Measurements from ENCODE around the gene ALK.

ALK gene

DNA sequence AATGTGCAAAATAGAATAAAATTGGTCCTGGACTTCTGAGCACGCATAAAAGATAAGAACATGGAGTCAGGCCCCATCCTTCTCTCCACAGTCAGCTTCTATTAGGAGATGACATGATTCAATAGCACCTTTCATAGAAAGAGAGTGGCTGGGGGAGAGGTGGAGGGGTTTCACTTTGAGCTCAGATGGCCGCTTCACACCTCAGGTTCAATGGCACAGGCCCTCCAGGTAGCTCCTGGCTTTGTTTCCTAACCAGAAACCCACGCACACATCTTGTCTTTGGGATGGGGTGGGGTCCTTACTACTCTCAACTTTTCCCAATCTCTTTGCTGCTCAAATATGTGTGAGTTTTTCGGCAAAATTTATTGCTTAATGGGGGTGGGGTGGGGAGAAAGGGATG lies 473.9 kb downstream of the ALK start:
- DNase-seq (ENCODE audit: low read depth): no peak

DNA sequence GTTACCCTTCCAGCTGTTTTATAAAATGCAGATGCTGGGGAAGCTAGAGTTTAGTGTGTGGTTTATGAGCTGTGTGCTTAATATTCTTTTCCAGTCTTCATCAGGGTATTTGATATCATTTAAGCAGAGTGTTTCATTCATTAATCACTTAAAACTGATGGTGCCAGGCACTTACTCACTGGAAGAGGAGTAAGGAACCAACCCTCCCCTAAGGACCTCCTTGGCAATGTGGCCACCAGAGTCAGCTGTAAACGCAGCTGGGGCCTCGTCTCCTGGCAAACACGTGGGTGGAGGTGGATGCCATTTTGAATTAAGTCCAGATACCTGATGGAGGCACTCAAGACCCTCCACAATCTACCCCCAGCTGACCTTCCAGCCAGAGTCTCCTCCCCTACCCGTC lies 474.5 kb downstream of the ALK start:
- DNase-seq (ENCODE audit: low read depth): no peak

DNA sequence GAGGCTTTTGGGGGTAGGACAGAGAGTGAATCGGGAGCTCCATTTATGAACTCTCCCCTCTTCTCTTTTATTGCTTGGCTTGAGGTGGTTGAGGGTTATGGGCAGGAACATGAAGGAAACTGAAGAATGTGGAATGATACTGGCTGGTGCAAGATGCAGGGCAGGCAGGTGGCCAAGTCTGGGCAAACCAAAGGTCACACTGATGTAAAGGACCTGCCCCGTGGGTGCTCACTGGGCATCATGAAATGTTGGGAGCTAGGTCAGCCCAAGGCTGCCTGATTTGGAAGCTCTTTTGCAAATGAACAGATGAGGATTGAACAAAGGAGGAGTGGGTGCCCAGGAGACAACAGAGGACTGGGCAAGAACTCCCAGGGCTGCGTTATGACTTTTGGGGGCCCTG lies 477.2 kb downstream of the ALK start:
- no peak for DNase-seq (ENCODE audit: low read depth)

DNA sequence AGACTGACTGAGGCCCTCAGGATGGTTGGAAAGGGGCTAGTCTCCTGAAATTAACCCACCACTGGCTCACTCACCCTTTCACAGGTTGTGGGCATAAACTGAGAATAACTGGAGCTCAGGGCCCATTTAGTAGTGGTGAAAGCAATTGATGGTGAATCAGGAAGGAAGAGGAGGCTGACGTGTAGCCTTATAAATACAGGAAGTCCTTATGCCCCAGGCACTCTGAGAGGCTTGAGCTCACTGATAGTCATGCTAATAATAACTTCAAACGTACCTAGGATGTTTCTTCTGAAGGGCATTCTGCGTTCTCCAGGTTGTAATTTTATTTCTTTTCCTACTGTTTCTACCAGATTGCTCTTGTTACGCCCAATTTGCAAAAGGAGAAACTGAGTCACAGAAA lies 477.8 kb downstream of the ALK start:
- DNase-seq (ENCODE audit: low read depth): no peak

DNA sequence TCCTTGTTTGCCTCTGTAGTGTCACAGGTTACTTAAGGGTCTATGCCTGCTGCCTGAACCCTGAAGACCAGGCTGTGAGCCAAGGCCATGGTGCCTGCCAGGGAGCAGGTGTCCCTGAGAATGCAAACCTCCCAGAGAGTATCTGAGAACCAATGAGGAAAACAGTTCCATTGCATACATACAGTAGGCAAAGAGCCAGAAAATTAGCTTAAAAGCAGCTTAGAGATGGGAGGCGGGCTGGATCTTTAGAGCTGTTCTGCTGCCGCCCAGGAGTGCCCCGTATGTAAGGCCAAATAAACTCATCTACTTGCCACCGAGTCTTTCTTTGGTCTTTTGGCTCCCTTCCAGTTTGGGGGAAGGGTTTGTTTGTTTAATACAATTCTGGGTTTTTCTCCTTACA lies 478.2 kb downstream of the ALK start:
- no peak for DNase-seq (ENCODE audit: low read depth)

DNA sequence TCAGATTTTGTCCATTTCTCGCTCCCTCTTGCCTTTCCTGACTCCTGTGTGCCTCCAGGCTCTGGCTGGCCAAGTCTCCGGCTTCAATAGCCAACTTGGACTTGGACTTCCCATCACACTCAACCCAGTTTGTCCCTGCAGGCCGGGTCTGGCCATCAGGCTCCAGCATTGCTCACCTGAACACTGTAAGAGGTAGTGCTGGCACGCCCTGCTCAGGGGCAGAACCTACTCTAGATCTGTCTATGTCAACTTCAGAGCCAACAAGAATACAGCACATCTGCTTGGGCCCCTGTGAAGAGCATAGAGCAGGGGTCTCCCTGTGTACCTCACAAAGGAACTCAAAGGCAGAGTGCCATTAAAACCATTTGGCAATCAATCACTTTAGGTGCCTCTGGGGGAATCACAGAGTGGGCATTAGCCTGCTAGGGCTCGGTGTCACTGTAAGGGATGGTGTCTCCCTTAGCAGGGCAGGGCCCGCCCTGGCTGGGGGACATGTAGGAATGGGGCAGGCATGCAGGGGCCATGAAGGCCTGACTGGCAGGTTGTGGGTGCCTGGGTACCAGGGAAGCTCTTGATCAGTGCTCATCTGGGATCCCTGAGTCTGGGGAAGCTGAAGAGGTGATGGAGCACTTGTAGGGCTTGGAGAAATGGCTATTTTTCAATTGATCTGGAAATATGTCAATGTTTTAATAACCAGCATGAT lies 480.3 kb downstream of the ALK start:
- DNase-seq (ENCODE audit: low read depth): no peak

DNA sequence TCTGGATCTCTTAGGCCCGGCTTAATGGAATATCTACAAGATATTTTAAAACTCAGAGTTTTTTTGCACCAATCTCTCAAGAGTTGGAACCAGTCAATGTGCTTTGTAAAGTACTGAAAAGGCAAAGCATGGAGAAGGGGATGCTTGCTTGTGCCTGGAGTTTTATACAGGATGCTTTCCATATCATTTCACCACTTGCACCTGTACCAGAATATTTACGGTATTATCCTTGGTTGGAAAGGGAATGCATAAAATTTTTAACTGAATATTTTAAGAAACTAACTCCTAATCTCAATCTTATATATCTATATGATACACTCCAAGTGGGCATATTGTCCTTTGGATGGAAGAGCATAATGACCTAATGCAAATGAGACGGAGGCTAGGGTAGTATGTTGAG lies 487.5 kb downstream of the ALK start:
- no peak for DNase-seq (ENCODE audit: low read depth)

DNA sequence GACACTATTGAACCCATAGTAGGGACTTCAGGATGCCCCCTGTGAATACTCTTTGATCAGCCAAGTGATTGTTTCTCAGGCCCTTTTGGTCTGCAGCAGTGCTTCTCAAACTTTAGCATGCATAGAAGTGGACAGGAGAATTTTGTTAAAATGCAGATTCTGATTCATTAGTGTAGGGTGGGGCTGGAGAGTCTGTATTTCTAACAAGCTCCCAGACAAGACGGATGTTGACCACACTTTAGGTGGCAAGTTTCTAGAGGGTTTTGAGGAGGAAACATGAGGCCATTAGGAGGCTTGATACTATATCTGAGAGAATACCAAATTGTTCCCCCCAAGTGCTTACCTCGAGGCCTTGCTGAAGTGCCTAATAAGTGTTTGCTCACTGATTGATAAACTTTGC lies 488.3 kb downstream of the ALK start:
- no peak for DNase-seq (ENCODE audit: low read depth)

DNA sequence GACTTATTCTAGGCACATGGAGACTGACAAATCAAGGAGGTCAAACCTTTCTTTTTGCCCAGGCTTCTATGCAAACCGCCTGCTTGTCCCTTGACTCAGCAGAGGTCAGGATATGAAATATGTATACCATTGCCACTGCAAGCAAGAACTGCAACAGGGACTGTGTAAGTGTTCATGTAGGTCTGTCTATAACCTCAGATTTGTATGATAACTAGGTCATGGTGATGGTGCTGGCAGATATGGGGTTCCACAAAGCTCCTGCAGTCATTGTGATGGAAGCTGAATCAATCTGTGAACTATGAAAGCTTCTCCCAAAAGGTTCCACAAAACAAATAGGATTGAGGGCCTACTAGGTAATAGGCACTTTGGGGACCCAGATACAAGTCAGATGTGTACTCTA lies 489.9 kb downstream of the ALK start:
- DNase-seq (ENCODE audit: low read depth): no peak

DNA sequence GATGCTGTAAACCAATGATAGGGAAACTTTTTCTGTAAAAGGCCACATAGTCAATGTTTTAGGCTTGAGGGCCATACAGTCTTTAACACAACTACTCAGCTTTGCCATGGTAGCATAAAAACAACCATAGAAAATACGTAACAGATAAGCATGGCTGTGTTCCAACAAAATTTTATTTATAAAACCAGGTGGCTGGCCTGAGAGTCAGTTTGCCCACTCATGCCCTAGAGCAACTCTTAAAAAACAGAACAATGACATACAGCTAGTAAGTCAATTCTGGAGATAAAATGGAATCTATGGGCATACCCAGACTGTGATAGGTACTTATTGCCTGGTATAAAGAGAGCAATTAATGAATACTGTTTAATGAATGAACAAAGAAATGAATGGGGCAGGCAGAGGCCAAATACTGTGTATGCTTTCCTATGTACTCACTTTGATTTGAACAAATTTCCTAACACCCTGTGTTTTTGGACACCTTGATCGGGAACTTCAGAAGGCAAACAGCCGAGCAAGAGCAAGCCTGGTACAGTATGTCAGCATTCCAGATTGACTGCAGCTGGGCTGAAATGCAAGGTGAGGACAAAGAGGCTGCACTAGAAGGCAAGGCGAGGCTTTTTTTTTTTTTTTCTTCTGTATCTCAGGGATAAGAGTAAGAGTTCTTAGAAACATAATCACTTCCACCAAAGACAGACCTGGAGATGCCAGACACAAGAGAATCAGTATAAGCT lies 490.8 kb downstream of the ALK start:
- DNase-seq (ENCODE audit: low read depth): no peak

DNA sequence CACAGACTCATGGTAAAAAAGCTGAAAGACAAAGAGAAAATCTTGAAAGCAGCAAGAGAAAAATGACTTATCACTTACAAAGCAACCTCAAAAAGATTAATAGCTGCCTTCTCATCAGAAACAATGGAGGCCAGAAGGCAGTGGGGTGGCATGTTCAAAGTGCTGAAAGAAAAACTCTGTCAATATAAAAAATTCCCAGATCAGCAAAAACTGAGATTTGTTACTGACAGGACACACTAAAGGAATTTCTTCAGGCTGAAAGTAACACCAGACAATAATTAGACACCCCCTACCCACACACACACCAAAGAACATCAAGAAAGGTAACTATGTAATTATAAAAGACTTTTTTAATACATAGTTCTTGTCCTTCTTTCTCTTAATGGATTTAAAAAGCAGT lies 495.0 kb downstream of the ALK start:
- DNase-seq (ENCODE audit: low read depth): no peak

DNA sequence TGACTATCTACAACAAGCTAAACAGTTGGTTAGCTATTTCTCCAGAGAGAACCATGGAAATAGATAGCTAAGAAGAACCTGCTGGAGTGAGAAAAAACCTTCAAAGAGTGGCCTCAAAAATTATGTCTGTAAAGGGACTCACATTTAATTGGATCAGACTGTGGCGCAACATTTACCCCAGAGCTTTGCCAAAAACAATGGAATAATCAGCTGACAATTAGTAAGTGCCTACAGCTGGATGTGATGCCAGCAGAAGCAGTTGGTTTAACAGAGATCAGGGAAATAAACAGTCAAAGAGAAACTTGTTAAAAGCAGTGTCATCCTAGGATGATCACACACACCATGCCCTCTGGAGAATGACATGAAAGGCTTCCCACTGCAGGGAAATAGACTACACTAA lies 495.5 kb downstream of the ALK start:
- DNase-seq (ENCODE audit: low read depth): no peak

DNA sequence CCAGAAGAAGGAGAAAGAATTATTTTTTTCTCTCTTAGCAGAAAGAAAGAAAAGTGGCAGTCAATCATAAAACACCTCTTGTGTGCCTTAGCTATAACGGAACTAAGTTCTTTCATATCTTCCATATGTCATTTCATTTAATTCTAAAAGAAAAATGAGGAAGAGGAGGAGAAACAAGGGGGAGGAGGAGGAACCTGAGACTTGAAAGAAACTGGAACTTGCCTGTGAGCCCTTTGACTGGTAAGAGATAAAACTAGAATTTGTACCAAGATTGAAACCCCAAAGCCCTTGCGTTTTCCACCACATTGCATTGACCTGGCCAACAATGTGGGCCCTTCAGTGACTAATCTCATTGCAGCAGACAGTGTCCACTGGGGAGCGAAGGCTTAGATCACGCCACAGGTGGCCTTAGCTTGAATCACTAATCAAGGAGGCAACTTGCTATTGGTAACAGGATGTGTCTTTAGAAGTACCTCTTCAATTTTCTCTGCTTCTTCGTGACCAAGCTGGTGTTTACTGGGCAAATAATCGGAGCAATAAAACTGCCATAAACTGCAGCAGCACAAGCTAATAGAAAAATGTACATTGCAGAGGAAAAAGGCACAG lies 498.2 kb downstream of the ALK start:
- DNase-seq (ENCODE audit: low read depth): no peak

DNA sequence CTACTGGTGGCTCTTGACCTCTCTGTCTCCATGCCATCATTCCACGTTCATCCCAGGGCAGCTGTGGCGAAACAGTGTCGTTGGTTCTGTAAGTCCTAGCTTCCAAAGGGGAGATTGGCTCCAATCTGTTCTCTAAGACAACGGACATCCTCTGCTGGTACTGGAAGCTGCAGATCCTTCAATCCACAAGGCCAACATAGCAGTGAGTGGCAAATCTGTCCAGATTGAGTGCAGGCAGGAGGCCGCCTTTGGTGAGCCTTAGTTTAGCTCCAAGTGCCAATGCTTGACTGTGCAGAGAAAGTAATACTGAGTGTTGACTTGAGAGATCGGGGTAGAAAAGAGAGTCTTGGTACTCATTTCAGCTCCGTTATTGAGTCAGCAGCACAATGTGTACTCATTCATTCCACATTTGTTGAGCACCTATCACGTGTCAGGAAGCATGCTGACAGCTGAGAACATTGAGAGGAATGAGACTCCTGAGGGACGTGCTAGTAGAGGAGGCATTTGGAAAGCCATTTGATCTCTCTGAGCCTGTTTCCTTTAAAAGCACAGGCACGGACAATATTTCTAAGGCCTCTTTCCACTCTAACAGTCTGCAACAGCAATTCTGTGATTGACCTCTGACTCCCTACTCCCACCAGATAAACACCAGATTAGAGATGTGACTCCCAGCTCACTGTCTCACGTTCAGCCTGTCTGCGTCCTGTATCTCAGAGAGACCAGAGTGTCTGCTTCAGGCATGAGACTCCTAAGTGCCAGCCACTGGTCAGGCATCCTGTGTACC lies 500.2 kb downstream of the ALK start:
- DNase-seq (ENCODE audit: low read depth): no peak

DNA sequence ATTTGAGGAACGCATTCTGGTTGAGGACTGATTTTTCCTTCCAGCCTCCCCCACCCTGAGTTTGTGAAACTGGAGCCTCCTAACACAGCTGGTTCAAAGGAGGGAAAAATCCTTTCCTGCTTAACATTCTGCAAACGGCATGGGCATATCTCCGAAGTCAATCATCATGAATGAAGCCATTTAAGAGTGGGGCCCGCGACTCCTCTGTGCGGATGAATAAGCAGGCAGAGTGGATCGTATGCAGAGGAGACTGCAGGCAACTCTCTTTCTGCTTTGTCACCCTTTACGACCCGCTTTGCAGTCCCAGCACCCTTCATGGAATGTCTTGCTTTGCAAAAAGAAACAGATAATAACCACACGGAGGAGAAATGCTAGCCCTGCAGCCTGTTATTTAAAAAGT lies 500.9 kb downstream of the ALK start:
- no peak for DNase-seq (ENCODE audit: low read depth)

DNA sequence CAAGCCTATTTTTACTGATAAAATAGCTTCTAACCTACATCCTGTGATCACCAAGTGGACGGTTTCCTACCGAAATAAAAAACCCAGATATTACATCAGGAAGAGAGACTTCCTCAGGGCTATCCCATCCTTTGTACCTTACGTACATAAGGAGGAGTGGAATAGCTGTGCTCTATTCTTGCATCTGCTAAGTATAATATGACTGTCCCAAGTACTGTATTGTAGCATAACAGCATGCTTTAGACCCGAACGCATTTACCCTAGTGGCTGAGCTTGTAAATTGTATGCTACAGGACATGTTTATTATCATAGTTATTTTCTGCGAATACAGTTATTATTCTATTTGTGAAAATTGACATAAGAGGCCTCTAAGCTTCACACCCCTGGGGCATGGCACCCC lies 503.8 kb downstream of the ALK start:
- DNase-seq (ENCODE audit: low read depth): no peak

DNA sequence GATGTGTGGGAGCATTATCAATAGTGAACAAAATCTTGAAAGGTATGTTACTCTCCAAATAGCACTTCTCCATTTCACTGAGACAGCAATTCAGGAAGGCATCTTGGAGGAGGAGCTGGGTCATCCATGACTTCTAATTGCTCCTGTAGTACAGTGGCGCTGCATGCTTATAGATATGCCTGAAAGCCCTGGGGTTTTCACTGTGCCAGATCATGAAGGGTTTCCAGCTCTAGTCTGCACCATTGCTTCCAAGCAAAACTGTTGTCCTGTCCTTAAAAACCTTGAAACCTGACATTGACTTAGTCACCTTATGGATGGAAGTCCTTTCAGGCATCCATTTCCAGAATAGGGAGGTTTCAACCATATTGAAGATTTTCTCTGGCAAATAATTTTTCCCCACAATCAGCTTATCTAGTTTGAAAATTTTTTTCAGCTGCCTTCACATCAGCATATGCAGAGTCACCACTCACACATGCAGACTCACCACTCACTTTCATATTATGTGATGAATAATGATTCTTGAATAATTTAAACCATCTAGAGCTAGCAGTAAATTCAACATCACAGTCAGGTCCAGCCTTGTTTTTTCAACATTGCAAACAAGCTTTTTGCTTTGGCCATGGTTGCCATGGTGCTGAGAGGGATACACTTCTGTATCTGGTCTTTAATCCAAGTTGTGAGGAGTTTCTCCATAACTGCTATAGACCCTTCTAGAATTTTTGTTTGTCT lies 509.0 kb downstream of the ALK start:
- DNase-seq (ENCODE audit: low read depth): no peak

DNA sequence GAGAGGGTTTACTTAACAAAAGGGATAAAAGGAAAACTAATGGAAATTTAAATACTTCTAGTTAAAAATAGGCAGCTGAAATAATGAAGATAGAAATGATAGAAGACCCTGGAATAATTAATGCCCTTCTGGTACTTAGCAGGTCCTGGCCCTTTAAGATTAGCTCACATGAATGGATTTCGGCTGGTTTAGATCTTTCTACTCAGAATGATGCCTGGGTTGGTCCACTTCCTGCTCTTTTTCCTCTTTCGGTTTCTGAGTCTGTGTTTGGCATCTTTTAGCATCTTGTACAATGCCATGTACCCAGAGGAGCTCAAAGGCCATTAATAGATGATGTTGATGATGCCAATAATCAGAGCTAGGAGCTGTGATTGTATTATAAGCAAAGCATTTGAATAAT lies 515.7 kb downstream of the ALK start:
- DNase-seq (ENCODE audit: low read depth): no peak

DNA sequence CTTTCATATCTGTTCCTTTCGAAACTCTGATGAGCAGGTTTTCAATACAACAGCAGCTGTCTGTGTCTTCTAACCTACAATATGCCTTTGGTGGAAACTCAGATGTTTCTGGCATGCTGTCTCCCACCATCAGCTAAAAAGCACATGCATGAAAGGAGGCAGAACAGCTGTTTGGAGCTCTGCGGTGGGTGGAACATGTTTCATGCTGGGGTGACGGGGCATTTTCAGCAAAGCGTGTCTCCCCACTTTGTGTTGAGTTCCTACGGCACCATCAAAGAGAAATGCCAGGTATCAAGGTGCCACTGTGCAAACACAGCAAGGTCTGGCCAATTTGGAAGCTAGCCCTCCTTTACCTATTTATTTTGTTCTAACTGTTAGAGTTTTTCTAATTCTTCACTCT lies 516.1 kb downstream of the ALK start:
- DNase-seq (ENCODE audit: low read depth): no peak

DNA sequence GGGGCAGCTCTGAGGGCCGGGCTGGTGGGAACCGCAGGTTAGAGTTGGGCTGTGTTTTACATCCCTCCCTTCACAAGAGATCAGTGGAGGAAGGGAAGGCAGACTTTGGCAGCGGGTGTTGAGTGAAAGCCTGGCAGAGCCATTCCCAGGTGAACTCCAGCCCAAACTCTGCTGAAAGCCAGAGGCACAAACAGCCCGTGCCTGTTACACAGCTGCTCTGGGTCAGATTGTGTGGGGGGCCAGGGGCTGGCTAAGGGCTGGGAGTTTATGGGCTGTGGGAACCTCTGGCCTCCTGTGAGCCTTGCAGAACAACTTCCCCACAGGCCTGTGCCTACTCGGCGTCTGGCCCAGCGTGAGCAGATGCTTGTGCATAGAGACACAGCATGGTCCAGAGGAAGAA lies 519.4 kb downstream of the ALK start:
- no peak for DNase-seq (ENCODE audit: low read depth)

DNA sequence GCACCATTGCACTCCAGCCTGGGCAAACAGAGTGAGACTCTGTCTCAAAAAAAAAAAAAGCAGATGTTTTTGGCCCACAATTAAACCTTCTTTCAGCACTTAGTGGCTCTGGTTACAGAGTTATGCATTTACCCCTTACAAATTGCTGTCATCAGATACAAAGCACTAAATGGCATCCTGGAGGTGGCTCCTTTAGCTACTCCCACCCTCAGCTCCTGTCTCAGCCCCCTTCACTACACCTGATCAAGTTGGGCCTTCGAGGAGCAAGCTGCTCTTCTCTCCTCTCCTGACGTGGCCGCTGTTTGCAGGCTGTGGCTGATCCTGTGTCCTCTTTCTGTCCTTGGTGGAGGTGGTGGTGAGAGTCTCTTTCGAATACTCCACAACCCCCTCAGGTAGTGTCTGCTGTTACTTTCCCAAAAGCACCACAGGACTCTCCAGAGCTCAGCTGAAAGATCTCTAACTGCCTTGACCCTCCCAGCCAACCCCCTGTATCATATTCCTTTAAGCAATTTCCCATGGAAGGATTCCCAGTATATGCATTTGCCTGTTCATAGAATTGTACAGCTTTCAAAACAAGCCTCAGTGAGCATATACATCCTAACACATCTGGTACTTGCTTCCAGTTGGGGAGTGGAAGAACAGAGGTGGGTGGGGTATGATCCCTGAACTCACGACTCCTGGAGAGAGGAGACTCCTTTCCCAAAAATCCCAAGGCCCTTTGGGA lies 520.3 kb downstream of the ALK start:
- DNase-seq (ENCODE audit: low read depth): no peak
